Lung (tissue), 12 donors: ENCODE results near the gene GALNT12. TPM values are rescaled to one million over a fixed set of nuclear protein-coding genes. Genes with fewer than 3 reads are reported as not detected.

ENCODE experiments used
- ATAC-seq: fragments of 200-7000 bp; cut with Tn5 transposase; one replicate; pipeline ENCODE4 v1.9.1; 2020; ENCODE audit warnings: moderate number of reproducible peaks; ENCODE audit not compliant: insufficient read depth, low FRiP score
- DNase-seq, 3 donors: peaks; one replicate each; pipeline ENCODE4 v3.0.0-alpha.2; 2013 to 2017
- H3K27ac ChIP-seq, 2 donors: one replicate each; pipeline ENCODE4 v1.5.1; 2013; ENCODE audit warnings: mild to moderate bottlenecking in 2 of 2, moderate library complexity in 2 of 2, control low read depth in 1 of 2, inconsistent platforms in 1 of 2, low read depth in 1 of 2, low read length in 1 of 2
- H3K27me3 ChIP-seq, 3 donors: one replicate each; pipeline ENCODE4 v1.5.1; 2013; ENCODE audit warnings: low read length in 2 of 3; ENCODE audit not compliant: control insufficient read depth in 3 of 3, insufficient read depth in 3 of 3
- H3K36me3 ChIP-seq, 4 donors: one replicate each; pipeline ENCODE4 v1.5.1; 2013; ENCODE audit warnings: low read length in 4 of 4, mild to moderate bottlenecking in 1 of 4, moderate library complexity in 1 of 4; ENCODE audit not compliant: control insufficient read depth in 4 of 4, insufficient read depth in 4 of 4
- H3K4me1 ChIP-seq, 5 donors: one replicate each; pipeline ENCODE4 v1.5.1; 2013; ENCODE audit warnings: low read length in 5 of 5, mild to moderate bottlenecking in 2 of 5, moderate library complexity in 1 of 5; ENCODE audit not compliant: control insufficient read depth in 5 of 5, insufficient read depth in 5 of 5
- H3K4me3 ChIP-seq: one replicate; pipeline ENCODE4 v1.5.1; 2013; ENCODE audit warnings: mild to moderate bottlenecking, control low read depth, moderate library complexity
- H3K9ac ChIP-seq, 2 donors: one replicate each; pipeline ENCODE4 v1.5.1; 2013; ENCODE audit warnings: low read length in 2 of 2, control low read depth in 1 of 2; ENCODE audit not compliant: insufficient read depth in 1 of 2
- H3K9me3 ChIP-seq, 4 donors: one replicate each; pipeline ENCODE4 v1.5.1; 2013; ENCODE audit warnings: low read length in 3 of 4, mild to moderate bottlenecking in 1 of 4, moderate library complexity in 1 of 4; ENCODE audit not compliant: control insufficient read depth in 4 of 4, insufficient read depth in 3 of 4
- WGBS, 2 donors: extraction: QIAGEN DNeasy Blood & Tissue Kit; methylation state at CpG; one replicate each; pipeline ENCODE4 v1.1.7; 2013; 5-methylcytosine and 5-hydroxymethylcytosine counted together
- polyA plus RNA-seq, 2 donors: library from polyadenylated mRNA; stranded (reverse); fragments of 200-250 nt; gene quantifications; one replicate each; pipeline ENCODE4 v1.2.1, GENCODE V29; 2013
- total RNA-seq, 2 donors: library from RNA; depleted of rRNA in 1 of 2; stranded (reverse); fragments of >200 nt in 1 of 2; gene quantifications; one replicate each; pipeline ENCODE4 v1.2.1, GENCODE V29; 2014 to 2021
- TF ChIP-seq, protein P1 (sequence below): IDR thresholded peaks from 2 replicates; pipeline ENCODE4 v1.5.1; 2012; ENCODE audit warnings: mild to moderate bottlenecking; ENCODE audit errors: control extremely low read depth, extremely low read depth
- donor health status: control.
- donor health status: control.
- donor health status: Bipolar disorder and iron deficiency.
- donor health status: healthy.
- donor health status: DM: yes; HTN: yes; CAD: no.

Gene GALNT12
- total and polyA plus RNA-seq, 4 donors = 7.9 to 35.0 (median 20.1) TPM

DNA sequence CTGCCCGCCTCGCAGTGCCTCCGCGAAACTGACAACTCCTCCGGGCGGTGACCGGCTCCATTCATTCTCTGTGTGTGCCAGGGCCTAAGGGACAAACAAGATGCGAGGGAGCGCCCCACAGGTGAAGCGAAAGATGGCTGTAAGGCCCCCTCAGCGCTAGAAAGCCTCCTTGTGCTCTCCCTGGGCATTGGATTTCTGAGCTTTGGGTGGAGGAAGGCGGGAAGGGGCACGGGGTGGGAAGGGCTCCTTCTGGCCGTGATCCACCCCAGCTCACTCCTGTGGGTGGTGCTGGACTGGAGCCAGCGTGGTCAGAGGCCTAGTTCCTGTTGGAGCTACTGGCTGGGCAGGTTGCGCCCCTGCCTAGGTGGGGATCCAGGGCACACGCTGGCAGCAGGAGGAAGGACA is 943 bp downstream of the GALNT12 start:
- TF ChIP-seq, protein P1, sequence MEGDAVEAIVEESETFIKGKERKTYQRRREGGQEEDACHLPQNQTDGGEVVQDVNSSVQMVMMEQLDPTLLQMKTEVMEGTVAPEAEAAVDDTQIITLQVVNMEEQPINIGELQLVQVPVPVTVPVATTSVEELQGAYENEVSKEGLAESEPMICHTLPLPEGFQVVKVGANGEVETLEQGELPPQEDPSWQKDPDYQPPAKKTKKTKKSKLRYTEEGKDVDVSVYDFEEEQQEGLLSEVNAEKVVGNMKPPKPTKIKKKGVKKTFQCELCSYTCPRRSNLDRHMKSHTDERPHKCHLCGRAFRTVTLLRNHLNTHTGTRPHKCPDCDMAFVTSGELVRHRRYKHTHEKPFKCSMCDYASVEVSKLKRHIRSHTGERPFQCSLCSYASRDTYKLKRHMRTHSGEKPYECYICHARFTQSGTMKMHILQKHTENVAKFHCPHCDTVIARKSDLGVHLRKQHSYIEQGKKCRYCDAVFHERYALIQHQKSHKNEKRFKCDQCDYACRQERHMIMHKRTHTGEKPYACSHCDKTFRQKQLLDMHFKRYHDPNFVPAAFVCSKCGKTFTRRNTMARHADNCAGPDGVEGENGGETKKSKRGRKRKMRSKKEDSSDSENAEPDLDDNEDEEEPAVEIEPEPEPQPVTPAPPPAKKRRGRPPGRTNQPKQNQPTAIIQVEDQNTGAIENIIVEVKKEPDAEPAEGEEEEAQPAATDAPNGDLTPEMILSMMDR = no peak
- Histone ChIP-seq H3K9ac (no peak overlapping the region), H3K27ac (peak overlapping the region in 1 of 2 donors; percentile 7), H3K4me1 (peaks cover 0 to 18% (median 4%) of the 10 kb centered on the region in 5 donors), H3K36me3 (no peaks in the 10 kb centered on the region), H3K4me3 (no peak overlapping the region), H3K9me3 (no peaks in the 10 kb centered on the region), H3K27me3 (no peaks in the 10 kb centered on the region)
- DNase-seq = peak in 1 of 3 donors; percentile 40
- ATAC-seq = peak; percentile 38
- WGBS, 2 donors = 15 to 23% methylated on average over 17 of the region's 17 CpGs

DNA sequence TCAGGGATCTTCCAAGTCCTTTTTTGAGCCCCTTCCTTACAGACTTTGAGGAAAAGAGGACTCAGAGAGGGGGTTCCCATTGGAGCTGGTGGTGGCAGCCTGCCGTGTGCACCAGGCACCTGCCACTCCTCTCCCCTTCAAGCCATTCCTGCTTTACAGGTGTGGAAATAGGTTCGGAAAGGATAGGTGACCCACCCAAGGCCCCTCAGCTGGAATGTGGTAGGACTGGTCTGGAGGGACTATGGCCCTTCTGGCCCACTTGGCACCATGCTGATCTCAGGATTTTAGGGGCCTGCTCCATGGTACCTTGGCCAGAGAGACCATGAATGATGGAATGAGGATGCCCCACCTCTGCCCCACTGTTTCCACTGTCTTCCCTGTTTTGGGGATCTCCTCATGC is 1.4 kb downstream of the GALNT12 start:
- 72 to 83% methylated on average over 2 of the region's 2 CpGs for WGBS, 2 donors
- Histone ChIP-seq H3K9ac (no peak overlapping the region), H3K9me3 (no peaks in the 10 kb centered on the region), H3K4me1 (peaks cover 0 to 17% (median 4%) of the 10 kb centered on the region in 5 donors), H3K27me3 (no peaks in the 10 kb centered on the region), H3K4me3 (no peak overlapping the region), H3K27ac (peak overlapping the region in 1 of 2 donors; percentile 3), H3K36me3 (no peaks in the 10 kb centered on the region)
- TF ChIP-seq, protein P1 = no peak
- ATAC-seq (no peak), DNase-seq (no peak)

DNA sequence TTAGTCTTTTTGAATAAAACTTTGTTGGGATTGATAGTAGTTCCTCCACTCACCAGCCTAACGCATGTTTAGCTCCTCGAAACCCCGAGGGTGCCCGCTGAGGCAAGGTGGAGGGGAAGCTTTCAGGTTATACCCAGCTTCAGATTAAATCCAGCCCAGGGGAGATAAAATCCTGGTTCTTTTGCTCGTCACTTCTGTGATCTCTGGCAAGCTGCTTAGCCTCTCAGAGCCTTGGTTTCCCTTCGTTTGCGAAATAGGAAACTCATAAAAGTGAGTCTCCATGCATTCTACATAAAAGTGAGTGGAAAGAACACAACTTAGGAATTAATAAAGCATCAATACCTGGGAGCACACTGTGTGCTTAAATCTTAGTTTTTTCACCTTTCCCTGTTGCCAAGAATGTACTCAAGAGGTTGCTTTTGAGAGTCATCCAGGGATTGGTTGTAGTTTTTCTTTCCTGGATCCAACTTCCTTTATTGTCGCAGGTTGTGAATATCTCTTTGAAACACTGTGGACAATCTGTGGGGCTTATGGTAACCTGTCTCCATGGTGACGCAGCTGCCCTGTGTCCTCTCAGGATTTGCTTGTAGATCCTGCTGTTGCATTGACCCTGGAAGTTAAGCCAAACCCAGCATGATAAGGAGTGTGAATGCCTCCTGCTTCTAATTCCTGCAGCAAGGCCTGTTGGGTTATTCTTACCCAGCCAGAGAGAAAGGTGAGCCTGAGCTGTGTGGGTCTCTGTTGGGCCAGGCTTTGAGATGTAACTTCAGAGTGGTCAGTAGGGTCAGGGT is 2.0 kb downstream of the GALNT12 start:
- Histone ChIP-seq H3K4me1 (peaks cover 0 to 12% (median 4%) of the 10 kb centered on the region in 5 donors), H3K9ac (no peak overlapping the region), H3K4me3 (no peak overlapping the region), H3K27ac (peak overlapping the region in 1 of 2 donors; percentile 49), H3K36me3 (no peaks in the 10 kb centered on the region), H3K9me3 (no peaks in the 10 kb centered on the region), H3K27me3 (no peaks in the 10 kb centered on the region)
- TF ChIP-seq, protein P1 = no peak
- DNase-seq = peak in 1 of 3 donors; percentile 40
- 57 to 69% methylated on average over 9 of the region's 9 CpGs for WGBS, 2 donors
- no peak for ATAC-seq
